ENCODE measurements around the gene PRKG1.

Gene PRKG1

DNA sequence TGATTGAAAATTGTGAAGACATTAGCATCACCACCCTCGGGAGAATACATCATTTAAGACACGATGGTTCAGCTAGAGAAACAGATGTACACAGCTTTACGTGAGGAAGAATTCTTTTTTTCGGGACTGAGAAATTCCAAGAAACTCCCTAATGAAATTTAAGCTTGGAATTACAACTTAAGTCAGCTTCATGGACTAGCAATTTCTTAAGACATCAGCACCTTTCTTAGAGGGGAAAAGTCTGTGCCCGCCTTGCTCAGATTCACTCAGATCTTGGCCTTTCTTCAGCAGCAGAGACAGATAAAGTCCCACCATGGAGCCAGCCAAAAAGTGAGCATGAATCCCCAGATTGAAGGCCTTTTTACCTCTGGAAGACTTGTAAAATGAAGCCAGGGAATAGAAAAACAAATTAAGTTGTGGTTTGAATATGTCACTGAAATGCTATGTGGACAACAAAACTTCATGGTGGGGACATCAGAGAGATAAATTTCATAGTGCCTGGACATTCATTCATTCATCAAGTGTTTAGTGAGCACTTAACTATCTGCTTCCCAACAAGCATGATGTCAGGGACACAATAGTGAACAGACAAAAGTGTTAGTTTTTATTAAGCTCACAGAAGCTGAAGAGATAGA is 32.1 kb downstream of the PRKG1 start:
- no peak overlapping the region for H3K4me3 ChIP-seq (ENCODE audit: low read length)
- no peak for DNase-seq (ENCODE audit: low read depth, low spot score)

DNA sequence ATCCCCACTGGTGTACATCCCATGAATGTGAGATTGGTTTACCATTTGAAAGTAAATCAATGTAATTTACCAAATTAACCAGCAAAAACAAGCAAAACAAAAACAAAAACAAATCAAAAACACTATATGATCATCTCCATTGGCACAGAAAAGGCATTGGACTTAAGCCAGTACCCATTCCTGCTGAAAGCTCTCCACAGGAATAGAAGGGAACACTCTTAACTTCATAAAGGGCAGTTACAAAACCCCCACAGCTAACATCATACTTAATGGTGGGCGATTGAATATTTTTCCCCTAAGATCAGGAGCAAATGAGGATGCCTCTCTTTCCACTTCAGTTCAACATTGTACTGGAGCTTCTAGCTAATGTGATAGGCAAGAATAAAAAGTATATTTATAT is 34.1 kb downstream of the PRKG1 start:
- no peak for DNase-seq (ENCODE audit: low read depth, low spot score)
- H3K4me3 ChIP-seq (ENCODE audit: low read length), result no peak overlapping the region

DNA sequence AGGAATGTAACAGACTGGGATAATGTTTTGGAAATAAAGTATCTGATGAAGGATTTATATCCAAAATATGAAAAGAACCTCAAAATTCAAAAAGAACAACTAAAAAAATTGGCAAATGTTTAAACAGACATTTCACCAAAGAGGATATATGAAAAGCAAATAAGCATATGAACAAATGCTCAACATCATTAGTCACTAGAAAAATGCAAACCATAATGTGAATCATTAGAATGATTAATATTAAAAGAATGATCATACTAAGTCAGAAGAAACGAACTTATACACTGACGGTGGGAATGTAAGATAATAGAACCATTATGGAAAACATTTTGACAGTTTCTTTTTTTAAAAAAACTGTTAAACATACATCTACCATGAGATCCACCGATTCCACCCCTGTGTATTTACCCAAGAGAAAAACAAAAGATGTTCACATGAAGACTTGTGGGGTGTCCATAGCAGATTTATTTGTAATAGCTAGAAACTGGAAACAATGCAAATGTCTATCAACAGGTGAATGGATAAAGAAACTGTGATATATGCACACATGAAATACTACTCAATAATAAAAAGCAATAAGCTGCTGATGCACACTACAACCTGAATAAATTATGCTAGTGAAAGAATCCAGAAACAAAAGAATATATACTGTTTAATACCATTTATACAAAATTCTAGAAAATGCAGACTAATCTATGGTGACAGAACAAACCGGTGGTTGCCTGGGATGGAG is 35.7 kb downstream of the PRKG1 start:
- no peak for DNase-seq (ENCODE audit: low read depth, low spot score)

DNA sequence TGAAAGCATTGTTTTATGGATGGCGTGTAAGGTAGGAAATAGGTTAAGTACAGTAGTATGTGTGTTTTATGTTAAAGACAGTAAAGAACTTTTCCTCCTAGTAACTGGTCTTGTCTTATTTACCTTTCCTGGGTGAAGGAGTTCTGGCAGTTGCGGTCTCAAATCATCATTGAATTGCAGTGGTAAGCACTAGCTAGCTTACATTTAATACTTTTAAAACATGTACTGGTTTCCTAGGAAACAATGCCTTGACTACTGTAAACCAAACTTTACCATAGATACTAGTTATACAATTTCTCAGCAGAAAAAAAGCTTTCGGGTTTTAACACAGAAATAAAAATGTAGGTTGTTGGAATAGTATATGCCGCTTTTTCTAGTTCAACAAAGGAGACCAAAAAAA is 37.7 kb downstream of the PRKG1 start:
- DNase-seq (ENCODE audit: low read depth, low spot score), result no peak

More for the DNA sequence above, 35.7 kb downstream of the PRKG1 start:
- H3K4me3 ChIP-seq (ENCODE audit: low read length), result no peak overlapping the region

DNA sequence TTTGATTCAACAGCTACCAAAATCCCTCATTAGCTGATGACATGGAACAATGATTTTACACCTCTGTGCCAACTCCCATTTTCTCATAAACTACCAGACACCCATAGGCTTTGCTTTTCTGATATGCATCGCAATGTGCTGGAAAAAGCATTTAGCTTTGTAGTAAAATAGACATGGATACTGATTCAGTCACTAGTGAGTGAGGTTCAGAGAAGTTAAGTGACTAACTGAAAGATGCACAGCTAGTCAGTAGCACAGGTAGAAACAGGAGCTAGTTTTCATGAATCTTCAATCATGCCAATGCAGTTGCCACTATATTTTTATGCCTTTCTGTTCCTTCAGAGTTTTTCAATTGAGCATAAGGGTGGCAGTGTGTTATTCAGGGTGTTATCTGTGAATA is 38.7 kb downstream of the PRKG1 start:
- H3K4me3 ChIP-seq (ENCODE audit: low read length), result no peak overlapping the region
- DNase-seq (ENCODE audit: low read depth, low spot score), result no peak

More for the DNA sequence above, 37.7 kb downstream of the PRKG1 start:
- H3K4me3 ChIP-seq (ENCODE audit: low read length), result no peak overlapping the region

DNA sequence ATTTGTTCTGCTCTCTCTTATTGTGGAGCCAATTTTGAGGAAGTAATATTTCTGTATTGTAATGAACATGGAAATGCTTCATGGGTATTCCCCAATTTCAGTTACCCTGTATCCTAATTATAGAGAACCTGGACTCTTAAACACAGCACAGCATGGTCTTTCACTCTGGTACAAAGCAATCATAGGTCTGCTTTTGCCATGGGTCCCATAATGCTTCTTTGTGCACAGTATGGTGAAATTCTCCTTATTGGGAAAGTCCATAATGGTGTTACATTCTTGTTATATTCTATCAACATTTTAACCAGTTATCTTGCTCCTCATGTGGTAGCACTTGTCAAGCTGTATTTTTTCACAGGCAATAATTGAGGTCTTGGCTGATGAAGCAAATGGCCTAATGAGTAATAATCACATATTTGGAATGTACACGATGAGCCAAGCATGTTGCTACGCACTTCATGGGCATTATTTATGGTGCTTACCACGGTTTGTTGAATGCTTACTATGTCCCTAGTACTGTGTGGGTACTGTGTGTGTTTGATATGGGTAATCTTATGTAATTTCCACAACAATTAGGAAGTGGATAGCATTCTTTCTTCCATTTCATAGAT is 42.9 kb downstream of the PRKG1 start:
- no peak overlapping the region for H3K4me3 ChIP-seq (ENCODE audit: low read length)

DNA sequence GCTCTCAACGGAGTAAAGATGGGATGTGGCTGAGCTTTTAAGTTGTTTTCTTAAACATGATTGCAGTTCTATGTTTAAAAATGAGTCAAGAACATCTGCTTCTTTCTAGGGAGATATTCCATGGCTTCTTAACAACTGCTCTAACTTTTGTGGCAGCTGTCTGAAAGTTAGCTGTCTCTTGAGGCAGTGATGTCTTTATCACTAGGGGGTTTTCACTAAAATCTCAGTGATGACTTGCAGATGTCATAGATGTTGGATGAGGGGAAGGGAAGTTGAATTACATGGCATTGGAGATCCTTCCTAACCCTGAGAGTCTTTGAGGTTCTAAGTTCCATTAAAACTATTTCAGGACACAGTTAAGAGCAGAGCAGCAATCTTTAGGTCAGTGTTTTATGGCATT is 43.5 kb downstream of the PRKG1 start:
- H3K4me3 ChIP-seq (ENCODE audit: low read length), result no peak overlapping the region
- DNase-seq (ENCODE audit: low read depth, low spot score), result no peak

More for the DNA sequence above, 42.9 kb downstream of the PRKG1 start:
- DNase-seq (ENCODE audit: low read depth, low spot score), result no peak

DNA sequence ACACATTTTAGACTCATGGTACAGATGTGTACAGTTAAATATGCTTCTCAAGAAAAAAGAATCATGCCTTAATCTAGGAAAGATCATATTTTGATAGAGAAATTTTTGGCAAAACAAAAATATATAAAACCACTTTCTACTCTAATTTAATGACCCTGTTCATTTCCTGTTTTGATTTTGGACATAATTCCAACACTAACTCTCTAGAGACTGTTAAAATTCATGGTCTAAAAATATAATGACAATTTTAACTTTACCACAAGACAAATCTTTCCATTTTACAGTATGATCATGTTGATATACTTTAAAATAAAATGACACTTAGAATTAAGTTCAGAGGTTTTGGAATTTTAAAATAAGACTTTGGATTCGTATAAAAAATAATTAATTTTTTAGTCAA is 45.2 kb downstream of the PRKG1 start:
- no peak for DNase-seq (ENCODE audit: low read depth, low spot score)
- H3K4me3 ChIP-seq (ENCODE audit: low read length), result no peak overlapping the region

DNA sequence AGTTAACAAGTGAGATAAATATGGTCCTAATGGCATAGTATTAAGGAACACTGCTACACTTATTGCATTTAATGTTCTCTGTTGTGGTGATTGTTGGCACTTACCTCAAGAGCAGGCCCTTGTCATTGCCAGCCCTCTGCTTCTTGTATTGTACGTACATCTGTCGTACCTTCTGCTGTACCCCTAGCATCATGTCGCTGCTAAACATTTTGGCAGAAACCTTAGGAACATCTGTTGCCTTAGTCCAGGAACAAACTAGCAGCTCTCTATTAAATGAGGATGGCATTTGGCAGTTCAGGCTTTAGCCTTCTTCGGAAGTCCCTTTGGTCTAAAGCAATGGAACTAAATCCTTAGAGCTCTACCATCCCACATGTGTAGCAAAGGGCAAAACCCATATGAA is 47.6 kb downstream of the PRKG1 start:
- no peak overlapping the region for H3K4me3 ChIP-seq (ENCODE audit: low read length)
- no peak for DNase-seq (ENCODE audit: low read depth, low spot score)

DNA sequence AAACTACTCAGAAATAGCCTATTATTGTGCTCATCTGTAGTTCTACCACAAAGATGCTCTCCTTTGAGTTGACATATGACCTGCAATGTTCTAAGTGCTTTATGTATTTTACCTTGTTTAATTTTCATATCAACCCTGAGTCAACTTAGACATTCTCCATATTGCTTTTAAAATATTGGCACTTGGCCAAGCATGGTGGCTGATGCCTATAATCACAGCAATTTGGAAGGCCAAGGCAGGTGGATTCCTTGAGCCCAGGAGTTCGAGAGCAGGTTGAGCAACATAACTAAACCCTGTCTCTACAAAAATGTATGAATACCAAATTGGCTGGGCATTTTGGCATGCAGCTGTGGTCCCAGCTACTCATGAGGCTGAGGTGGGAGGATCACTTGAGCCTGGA is 50.6 kb downstream of the PRKG1 start:
- no peak overlapping the region for H3K4me3 ChIP-seq (ENCODE audit: low read length)
- DNase-seq (ENCODE audit: low read depth, low spot score), result no peak

DNA sequence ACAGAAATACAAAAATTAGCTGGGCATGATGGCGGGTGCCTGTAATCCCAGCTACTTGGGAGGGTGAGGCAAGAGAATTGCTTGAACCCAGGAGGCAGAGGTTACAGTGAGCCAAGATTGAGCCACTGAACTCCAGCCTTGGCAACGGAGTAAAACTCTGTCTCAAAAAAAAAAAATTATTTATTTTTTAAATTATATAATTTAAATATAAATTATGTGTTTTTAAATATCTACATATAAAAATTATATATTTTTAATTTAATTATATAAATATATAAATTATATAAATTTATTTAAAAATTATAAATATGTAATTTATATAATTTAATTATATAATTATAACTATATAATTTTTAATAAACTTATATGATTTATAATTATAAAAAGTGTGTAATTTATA is 51.2 kb downstream of the PRKG1 start:
- no peak for DNase-seq (ENCODE audit: low read depth, low spot score)
- no peak overlapping the region for H3K4me3 ChIP-seq (ENCODE audit: low read length)

DNA sequence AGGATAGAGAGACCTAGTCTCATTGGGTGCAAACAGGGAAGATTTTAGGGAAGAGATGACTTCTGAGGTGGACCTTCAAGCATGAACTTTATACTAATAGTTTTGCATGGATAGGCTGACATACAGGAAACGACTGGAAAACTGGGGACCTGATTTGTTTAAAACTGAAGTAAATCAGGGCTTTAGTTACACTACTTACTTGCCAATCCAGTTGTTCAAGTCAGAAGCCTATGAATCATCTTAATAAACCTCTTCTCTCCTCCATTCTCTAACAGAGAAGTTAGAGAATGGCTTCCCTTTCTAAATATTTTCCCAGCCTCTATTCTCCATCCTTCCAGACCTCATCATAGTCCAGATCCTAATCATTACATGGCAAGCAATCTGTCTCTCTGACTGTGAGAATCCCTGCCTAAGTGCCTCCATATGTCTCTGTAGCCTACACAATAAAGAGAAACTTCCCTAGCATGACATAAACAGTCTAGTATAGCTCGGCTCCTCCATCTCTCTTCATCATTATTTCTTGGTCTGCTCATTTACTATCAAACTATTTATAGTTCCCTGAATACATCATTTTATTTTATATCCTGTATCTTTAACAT is 55.8 kb downstream of the PRKG1 start:
- DNase-seq (ENCODE audit: low read depth, low spot score), result no peak
- H3K4me3 ChIP-seq (ENCODE audit: low read length), result no peak overlapping the region

DNA sequence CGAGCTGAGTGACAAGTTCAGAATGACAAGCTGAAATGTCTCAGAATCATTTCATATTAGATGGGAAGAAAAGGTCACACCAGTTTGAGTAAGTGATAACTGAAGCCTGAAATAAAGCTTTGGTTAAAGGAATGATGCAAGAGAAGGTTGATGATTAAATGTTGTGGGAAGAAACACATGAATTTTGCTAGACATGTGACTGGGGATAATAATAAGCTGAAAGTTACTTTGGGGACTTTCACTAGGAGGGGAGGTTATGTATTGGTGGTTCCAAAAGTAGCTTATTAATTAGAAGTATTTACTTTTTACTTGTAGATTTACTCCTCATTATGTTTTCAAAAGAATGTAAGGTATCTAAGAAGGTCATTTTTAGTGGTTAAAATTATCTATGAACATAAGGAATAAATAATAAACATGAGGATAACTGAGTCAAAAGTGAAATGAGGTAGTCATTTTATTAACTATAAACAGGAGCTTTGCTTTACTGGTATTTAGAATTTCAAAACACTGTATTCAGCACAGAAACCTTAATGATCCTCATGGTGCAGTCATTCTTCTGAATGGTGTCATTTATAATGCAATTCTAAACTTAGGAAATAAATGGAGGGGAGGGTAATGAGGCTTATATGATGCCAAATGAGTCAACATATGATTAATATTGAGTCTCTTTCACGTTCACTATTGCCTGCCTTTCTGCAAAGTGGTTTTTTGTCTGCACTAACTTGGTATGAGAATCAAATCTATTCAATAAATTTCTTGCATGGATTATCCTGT is 63.7 kb downstream of the PRKG1 start:
- H3K4me3 ChIP-seq (ENCODE audit: low read length), result no peak overlapping the region
- DNase-seq (ENCODE audit: low read depth, low spot score), result no peak

DNA sequence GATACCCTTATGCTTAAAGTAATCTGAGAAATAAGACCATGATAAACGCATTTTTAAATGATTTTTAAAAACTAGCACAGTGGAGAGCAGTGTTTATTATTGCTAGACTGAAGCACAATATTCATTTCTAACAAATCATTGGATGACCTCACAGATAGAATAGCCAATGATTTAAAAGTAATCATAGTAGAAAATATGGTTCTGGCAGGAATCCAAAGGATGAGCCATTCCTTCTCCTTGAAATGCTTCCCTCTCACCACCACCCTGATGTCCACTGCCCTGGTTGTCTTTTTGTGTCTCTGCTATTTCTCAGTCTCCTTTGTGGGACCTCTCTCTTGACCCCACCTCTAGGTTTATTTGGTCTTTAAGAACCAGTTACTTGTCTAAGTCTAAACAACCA is 64.9 kb downstream of the PRKG1 start:
- no peak for DNase-seq (ENCODE audit: low read depth, low spot score)
- no peak overlapping the region for H3K4me3 ChIP-seq (ENCODE audit: low read length)

DNA sequence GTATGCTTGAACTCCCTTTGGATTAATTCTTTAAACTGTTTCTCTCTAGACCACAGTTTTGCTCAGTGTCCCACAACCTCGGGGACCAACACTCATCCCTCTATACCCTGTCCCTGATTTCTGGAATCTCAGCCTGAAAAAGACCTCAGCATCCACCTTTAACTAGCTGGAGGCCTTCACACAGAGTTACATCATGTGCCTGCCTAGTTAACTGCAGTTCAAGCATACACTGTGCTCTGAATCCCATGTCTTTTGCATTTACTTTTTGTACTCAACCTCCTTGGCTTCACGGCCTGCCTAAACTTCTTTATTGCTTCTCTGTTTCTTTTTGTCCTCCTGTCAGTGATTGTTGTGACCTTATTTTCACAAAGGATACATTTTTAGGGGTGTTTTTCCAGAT is 66.7 kb downstream of the PRKG1 start:
- no peak overlapping the region for H3K4me3 ChIP-seq (ENCODE audit: low read length)
- DNase-seq (ENCODE audit: low read depth, low spot score), result no peak

DNA sequence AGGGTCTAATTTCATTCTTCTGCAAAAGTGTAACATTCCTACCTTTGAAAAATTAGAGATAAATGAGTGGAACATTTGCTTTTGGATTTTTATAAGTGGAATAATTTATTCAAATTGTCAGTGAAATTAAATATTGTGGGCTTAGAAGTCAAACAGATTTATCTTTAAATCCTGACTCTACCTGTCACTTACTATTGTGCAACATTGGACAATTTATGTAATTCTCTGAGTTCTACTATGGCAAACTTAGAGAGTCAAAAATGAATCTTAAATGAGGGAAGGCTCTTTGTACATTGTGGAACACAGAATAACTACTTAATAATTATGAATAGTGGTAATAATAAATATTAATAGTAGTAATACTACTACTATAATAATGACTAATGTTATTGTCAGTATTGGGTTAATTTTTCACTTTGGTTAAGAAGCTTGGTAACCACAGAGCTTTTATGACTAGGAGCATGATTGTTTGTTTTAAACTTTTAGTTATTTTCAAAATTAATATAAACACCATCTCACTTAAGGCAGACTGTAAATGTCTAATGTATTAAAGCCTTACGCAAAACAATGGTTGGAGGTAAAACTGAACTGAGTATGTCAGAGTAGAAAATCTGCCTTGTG is 70.0 kb downstream of the PRKG1 start:
- DNase-seq (ENCODE audit: low read depth, low spot score), result no peak
- no peak overlapping the region for H3K4me3 ChIP-seq (ENCODE audit: low read length)

DNA sequence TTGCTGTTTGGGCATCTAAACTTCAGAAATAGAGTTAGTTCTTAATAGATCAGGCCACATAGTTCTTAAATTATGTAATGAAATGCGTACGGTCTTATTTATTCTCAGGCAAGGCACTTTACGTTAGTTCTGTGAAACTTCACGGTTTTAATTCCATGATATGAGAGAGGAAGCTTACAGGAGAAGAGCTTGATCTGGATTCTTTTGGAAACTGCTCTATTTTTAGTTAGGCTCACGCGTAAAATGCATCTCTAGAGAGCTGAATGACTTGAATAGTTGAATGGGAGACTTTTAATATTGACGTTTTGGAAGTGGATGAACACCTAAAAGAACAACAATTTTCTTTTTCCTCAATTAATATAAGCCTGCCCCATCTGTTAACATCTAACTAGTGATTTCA is 71.1 kb downstream of the PRKG1 start:
- H3K4me3 ChIP-seq (ENCODE audit: low read length), result no peak overlapping the region
- no peak for DNase-seq (ENCODE audit: low read depth, low spot score)

DNA sequence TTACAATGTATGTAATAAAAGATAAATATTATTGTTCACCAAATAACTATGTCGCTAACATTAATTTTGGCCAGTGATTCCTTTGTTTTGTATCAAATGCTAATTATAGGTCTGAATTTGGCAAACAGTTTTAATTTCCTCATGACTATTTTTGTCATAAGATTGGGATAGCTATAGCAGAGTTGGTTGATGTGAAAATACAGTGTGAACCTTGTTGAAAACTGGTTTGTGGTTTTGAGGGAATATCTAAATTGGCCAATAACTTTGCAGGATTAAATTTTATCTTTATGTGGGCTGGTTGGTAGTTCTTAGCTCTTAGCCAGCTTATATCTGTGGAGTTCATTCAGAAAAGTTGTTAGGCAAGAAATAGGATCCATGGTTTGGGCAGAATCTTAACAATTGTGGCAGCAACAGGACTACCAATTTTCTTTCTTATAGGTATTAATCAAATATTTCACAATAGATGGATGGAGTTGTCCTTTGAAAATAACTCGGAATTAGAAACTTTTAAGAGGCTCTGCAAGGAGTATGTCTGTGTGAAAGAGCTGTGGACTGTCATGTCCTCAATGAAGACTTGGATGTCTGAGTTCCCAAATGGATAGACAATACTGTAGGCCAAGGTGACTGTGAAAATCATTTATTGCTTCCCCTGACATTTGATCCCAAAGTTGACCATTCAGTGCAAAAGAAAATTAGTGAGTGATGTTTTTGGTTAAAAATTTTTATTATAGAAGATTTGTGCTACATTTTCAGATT is 73.5 kb downstream of the PRKG1 start:
- no peak for DNase-seq (ENCODE audit: low read depth, low spot score)
- H3K4me3 ChIP-seq (ENCODE audit: low read length), result no peak overlapping the region

Data from Jurkat, Clone E6-1 (cell line).